ENCODE data around the gene PEPD.

PEPD gene

DNA sequence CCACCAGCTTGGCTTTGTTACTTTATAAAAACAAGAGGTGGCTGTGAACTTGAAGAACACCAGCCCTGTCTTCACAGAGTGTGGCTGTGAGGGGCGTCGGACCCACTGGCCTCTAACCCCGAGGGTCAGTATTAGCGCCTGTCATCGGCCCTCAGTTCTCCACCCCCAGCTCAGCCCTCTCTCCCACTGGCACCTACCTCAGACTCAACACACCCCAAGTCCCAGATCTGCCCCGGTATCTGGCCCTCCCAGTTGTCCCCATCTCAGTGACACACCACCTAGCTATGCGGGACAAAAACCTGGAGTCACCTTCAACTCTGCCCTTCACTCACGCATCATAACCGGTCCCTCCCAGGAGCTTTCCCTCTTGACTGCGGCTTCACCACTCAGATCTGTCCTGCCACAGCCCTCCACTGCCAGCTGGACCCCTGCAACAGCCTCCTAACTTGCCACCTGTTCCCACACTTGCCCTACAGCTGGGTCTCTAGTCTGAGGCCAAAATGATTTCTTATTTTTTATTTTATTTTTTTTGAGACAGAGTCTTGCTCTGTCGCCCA is 45.4 kb downstream of the PEPD start:
- DNase-seq (ENCODE audit: low spot score), result no peak
- no peak for FAIRE-seq

DNA sequence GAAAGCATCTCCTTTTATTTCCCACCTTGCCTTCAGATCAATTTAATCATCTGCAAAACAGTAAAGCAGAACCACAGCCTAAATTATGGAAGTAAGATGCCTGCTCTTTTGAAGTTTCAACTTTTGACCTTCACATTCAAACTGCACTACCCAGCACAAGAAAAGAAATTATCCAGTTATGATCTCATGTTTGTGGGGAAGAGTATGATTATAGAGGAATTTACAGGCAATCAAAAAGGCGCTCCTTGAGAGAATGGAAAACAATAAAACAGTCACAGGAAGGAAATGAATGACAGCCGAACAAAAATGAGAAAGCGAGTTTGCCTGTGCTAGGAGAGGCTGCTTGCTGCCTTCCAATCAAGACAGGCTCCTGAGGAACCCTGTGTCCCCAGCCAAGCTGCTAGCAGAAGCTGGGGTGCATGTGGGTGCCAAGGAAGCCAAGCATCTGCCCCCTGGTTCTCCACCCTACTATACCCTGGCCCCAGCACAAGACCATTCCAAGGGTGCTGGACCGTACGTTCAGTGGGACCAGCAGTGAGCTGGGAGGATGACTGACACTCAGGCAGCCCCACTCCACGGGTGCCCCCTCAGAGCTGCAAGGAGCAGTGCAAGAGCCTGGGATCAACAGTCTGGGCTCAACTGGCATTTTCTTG is 47.8 kb downstream of the PEPD start:
- DNase-seq (ENCODE audit: low spot score), result peak; percentile 23
- FAIRE-seq, result no peak

DNA sequence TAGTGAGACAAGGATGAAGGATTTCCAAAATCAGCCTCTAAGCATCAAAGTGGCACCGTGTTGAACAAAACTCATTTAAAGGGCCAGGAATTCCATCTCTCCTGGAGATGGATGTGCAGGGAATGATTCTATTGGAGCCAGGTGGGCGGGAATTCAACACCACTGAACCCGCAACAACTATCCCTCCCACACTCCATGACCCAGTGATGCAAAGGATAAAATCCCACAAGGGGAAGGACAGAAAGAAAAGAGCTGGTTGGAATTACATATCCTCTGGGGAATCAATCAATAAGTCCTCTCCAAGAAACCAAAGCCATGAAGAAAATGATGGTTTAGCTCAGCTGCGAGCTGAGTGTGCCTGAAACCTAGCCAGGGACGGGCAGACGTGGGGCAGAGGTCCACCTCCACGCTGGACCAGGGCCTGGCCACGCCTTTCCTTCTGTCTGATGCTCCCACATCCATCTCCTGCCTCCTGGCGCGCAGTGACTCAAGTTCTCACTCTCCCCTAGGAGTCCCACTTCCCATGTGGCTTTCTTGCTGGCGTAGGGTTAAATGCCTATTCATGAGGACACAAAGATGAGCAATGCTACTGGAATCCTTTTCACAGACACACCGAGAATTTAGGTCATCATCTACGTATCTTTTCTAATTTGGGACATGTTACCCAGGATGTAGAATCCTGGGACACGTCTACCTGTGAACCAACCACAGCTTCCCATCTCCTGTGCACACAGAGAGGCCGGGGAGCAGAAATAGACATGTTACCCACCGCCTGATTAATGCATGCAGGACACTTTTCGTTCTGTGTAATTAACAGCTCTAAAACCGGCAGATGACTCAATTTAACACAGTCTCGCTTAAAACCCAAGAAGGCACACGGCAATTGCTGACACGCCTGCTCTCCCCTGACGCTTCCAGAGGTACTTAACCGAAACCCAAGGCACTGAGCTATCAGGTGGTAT is 48.6 kb downstream of the PEPD start:
- FAIRE-seq (peak; percentile 74), DNase-seq (ENCODE audit: low spot score) (peak; percentile 92)

DNA sequence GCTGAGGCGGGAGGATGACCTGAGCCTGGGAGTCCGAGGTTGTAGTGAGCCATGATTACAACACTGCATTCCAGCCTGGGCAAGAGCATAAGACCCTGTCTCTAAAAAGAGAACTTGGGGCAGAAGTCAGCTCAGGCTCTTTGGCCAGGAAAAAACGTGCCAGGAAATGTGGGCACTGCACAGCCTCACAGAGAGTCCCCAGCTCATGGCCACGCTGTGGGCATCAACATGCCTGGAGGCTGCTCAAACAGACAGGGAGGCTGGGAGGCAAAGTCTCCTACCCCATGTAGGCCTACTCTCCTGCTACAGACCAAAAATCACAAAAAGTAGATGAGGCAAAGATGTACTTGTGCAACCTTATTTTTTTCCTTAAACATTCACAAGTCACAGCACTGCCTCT is 49.4 kb downstream of the PEPD start:
- DNase-seq (ENCODE audit: low spot score), result no peak
- FAIRE-seq, result no peak

DNA sequence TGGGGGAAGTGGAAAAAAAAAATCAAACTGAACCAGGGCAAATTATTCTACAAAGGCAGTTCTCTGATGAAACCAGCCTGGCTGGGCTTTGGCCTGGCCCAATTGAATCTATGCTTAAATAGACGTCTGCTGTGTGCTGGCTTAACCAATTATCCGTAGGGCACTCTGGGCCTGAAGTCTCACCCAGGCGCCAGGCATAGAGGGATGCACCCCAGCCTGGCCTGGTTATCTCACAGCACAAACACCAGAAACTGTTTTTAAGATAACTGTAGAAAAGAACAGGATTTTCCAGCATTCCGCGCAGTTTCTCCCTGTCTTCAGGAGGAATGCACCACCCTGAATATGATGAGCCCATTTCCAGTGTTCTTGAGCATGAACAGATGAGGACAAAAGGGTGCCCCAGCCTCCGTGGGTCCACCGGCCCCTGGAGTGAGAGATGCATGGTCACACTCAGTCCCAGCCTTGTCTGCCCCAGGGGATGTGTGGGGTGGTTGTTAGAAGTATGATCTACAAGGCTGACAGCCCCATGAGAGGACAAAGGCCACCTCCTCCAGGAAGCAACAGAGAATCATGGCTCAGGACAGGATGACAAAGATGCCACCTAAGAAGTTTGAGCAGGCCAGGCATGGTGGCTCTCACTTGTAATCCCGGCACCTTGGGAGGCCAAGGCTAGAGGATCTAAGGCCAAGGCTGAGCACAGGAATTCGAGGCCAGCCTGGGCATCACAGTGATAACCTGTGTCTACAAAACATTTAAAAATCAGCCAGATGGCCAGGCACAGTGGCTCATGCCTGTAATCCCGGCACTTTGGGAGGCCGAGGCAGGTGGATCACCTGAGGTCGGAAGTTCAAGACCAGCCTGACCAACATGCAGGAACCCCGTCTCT is 50.2 kb downstream of the PEPD start:
- FAIRE-seq (no peak), DNase-seq (ENCODE audit: low spot score) (no peak)

DNA sequence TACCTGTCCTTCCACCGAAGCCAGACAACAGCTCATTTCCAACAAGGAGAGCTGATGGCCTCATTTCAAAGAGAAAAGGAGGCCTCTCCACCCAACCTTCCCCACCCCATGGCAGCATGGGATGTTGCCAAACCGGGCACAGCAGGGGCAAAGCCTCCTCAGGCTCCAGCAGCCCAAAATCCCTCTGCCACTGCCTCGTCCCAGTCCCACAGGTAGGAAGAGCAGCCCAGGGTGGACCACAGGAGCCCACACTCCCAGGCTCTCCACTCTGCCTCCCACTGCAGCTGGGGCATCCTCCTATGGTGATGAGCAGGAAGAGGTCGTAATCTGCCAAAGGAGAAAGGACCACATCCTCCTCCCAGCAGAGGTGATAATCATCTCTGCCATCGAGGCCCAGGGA is 50.9 kb downstream of the PEPD start:
- FAIRE-seq (no peak), DNase-seq (ENCODE audit: low spot score) (no peak)

DNA sequence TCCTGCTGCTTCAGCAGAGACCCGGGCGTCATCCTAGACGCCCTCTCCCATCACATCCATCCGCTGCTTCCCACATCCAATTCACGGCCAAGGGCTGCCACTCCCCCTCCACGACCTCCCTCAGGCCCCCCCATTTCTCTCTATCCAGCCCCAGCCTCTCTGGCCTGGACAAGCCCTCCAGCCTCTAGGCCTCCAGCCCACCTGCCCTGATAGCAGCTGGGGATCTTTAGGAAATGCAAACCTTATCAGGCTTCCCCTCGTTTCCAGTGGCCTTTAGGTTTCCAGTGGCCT is 51.6 kb downstream of the PEPD start:
- no peak for DNase-seq (ENCODE audit: low spot score)
- no peak for FAIRE-seq

DNA sequence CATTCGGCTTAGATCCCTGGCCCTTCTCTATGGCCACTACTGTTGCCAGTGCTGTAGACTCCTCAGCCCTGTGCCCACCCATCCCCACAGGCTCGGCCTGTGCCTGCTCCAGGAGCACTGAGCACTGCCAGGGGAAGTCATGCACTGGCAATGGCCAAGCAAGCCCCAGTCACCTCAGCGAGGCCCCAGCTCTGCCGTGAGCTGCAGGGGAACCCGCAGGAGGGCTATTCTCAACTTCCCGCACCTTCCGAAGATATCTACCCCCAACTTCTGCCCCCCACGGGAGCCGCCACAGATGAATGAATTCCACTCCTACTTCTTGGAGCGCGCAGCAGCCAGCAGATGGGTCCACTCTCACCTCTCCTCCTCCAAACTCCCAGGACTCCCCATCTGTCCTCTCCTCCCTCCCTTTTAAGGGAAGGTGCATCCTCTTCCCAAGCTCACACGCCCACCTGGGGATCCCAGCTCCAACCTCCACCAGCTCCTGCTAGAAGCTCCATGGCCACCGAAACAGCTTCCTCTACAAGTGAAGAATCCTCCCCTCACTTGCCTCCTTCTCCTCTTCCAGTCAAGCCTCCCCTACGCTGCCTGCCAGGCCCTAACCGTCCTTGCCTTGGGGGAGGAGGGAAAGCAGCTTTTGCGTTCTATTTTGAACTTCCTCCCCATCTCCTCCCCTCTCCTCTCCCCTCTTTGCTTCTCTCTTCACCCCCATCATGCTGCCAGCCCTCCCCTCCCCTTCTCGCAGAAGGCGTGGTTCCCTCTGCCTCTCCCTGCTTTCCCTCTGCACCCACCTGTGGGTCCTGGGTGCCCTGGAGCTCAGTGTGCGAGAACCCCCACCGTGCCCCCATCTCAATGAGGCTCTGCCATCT is 52.2 kb downstream of the PEPD start:
- DNase-seq (ENCODE audit: low spot score), result no peak
- FAIRE-seq, result no peak

DNA sequence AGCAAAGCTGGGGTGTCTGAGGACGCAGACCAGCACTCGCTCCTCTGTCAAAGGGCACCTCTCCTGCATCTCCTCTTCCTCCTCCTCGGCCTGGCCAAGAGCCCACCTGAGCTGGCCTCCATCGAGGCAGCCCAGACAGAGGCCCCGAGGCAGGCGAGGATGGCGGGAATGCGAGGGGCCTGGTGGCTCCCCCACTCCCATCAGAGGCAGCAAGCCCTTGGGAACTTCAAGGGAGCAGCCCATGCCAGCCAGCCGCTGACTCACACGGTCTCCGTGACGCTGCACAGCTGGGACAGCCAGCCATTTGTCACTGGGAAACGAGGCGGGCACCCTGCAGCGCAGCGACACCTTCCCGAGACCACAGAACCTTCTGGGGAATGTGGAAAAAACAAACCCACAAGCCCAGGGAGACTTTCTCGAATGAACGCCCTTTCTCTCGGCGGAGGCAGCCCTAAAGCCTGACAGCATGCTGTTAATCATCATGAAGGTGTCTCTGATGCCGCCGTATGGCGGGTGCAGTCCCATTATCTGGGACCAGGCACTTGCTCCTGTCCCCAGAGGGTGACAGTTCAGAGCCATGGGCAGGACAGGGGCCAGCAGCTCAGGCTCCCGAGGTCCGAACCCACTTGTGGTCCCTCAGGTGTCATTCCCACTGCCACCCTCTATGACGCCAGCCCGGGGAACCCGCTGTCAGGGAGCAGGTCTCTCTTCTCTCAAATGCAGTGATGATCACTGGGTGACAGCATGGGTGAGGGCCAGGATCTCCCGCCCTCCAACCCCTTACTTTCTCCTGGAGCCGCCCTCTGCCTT is 53.0 kb downstream of the PEPD start:
- DNase-seq (ENCODE audit: low spot score) (no peak), FAIRE-seq (no peak)

DNA sequence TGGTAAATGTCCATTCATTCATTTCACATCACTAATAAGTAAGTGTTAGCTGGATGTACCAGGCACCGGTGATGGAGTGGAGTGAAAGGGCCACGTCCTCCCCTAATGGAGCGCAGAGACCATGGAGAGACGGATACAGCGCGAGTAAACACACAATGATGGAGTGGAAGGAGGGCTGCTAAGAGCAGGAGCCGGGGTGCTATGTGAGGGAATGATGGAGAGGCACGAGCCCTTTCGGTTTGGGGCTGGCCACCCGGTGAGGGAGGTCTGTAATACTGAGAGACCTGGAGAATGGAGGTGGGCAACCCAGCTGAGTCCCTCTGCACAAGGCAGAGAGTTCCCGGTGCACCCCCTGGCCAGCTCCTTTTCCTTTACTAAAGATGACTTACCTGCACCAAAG is 53.7 kb downstream of the PEPD start:
- no peak for FAIRE-seq

DNA sequence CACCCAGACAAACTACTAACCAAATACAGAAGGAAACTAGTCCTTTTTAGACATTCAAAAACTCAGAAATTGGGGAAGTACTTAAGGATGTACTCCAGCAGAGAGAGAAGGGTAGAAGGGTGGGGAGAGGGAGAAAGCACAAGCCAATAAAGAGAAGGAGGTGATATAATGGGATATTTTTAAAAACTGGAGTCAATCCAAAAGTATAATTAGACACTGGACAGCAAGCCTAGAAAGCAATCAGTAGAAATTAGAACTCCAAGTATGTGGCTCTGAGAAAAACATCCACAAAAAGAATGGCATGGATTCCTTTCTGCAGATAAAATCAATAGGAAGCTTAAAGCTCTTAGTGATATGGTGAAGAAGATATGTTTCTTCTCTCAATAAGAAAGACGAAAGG is 55.8 kb downstream of the PEPD start:
- DNase-seq (ENCODE audit: low spot score) (no peak), FAIRE-seq (no peak)

More for the DNA sequence above, 53.7 kb downstream of the PEPD start:
- no peak for DNase-seq (ENCODE audit: low spot score)

DNA sequence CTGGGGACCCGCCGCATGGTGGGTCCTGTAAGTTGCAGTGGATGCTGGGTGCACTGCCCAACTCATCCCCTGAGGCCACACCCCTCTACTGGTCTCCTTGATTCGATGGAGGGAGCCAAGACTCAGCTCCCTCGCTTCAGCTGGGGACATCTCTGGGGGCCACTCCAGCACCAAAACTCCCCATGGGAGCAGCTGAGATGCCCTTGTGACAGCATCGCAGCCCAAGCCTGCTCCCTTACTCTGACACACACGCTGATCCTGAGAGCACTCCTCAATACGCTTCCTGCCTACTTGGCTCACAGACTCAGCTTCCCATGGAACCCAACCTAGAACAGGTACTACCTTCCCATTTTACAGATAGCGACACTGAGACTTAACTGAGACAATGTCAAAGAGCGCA is 56.2 kb downstream of the PEPD start:
- FAIRE-seq, result no peak
- no peak for DNase-seq (ENCODE audit: low spot score)

DNA sequence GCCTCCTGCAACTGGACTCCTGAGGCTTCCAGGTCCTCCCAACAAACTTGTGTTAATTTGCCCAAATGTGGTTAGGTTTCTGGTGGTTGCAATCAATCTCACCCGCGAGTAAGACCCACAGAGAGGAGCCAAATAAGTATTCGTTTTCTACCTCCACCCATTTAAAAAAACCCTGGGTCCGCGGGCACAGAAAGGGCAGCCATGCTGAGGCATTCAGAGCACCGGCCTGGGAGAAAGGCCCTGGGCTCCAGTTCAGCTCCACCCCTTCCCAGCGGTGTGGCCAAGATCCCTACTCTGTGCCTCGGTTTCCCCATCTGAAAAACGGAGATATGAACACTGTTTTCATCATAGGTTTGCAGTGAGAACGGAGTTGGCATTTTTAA is 56.9 kb downstream of the PEPD start:
- no peak for FAIRE-seq
- DNase-seq (ENCODE audit: low spot score), result no peak

DNA sequence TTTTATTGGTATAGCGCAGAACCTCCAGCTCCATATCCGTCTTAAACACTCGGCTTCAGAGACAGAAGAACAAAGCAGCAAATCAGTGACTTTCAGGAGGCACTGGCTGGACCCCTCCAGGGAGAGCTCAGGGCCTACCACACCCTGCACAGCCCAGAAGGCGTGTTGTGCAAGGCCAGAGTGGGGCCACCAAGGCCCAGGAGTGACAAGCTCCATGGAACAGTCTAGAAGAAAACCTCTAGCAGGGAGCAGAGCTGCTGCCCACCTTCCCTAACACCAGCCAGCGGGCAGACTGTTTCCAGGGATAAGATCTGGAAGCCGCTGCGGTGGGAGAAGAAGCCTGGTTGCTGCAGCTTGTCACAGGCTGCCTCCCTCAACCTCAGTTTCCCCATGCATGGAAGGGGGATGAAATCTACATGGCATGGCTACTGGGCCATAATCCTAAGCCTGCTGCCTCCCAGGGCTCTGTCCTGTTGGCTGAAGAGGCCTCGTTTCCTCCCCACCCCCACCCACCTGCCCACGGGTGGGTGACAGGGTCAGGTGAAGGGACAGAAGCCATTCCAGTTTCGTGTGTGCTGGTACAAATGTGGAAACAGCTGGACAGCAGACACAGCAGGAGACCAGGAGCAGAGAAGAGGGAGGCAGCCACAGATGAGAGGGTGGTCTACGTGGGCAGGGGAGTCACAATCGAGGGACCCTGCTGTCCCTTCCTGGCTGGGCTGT is 57.4 kb downstream of the PEPD start:
- FAIRE-seq, result no peak
- DNase-seq (ENCODE audit: low spot score), result no peak

DNA sequence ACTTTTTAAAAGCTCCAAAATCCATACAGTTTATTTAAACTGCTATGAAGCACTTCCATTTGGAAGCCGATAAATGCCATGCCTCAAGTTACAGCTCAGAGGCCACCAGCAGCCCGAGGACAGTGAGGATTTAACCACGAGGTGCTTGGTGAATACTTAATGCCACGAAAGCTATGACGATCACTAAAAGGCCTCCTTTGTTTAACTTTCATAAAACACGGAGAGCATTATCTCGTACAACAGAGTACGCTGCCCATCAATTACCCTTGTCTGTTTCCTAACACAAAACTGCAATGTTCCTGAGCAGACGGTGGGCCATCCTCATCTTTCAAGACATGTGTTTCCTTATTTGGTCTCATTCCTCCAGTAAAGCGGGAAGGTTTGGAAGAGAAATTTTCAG is 58.4 kb downstream of the PEPD start:
- no peak for DNase-seq (ENCODE audit: low spot score)

DNA sequence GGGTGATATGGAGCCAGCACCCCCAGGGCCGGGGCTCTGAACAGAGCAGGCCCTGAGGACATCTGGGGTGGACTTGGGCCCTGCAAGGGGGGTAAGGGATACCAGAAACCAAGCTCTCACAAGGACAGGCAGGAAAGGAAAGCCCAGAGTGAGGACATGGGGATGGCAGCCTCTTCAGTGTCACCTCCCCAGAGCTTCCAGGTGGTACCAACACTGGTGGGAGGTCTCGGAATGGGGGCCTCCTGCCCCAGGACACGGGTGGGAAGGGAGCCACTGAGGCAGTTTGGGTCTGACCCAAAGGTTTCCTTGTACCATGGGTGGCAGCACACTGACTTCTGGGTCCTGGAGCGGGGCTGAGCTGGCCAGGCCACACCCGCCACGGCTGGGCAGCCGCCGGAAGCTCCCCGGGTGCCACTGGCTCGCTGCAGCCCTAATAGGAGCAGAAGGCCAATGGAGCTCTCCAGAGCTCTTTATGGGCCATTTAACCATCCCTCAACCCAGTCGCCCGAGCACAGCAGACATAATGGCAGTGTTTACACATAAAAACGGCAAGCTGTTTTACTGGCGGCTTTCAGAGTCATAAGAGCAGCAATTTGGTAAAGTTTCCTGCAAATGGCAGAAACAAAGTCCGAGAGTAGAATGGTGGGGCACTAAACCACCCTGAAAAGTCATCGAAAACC is 59.3 kb downstream of the PEPD start:
- FAIRE-seq (no peak), DNase-seq (ENCODE audit: low spot score) (no peak)

More for the DNA sequence above, 58.4 kb downstream of the PEPD start:
- FAIRE-seq, result no peak

DNA sequence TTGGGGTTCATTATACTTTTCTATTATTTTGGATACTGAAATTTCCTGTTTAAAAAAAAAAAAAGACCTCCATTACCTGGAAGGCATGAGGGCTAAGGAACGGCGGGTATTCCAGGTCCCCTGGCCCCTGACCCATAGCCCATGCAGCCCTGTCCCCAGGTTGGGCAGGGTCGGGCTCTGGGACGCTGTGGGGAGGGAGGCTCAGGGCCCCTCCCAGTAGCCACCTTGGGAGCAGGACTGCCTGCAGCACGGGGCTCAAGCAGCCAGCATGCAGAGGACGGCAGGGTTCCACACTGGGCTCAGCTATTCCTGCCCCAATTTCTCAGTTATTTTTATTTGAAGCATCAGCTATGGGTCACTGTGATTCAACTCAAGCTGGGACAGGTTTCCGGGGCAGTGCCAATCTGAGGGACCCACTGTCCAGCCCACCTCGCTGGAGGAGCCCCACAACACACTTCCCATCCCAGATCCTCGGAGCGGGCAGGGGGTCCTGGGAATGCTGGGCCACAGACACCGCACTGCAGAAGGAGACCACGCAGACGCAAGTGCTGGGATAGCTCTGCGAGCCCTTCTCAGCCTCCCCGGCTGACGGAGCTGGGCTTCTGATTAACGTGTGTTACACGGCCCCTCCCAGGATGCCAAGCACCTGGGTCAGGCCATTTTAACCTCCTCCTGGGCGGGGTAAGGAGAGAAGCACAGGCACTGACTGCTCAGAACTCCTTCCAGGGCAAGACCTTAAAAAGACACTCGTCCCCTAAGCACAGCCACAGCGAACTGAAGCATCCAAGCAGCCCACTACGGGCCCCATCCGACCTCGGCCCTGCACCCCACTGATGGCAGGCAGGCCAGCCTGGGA is 60.1 kb downstream of the PEPD start:
- DNase-seq (ENCODE audit: low spot score) (no peak), FAIRE-seq (no peak)
